Suprapubic skin (tissue), 4 donors: ENCODE measurements around the gene ZC4H2.

Source experiments
- CTCF ChIP-seq, 2 donors: fragments of 200-600 bp in 1 of 2; fragments of 450-650 bp in 1 of 2; sonication (generic) in 1 of 2; IDR thresholded peaks; one replicate each; pipeline ENCODE4 v1.5.1; 2016 to 2019; ENCODE audit warnings: antibody characterized with exemption in 2 of 2, mild to moderate bottlenecking in 1 of 2, moderate library complexity in 1 of 2
- EP300 ChIP-seq: sonication (generic); formaldehyde crosslinking; IDR thresholded peaks from one replicate; pipeline ENCODE4 v1.6.1; 2017; ENCODE audit warnings: antibody characterized with exemption
- POLR2AphosphoS5 ChIP-seq, 3 donors: sonication (generic); formaldehyde crosslinking; IDR thresholded peaks; one replicate each; pipeline ENCODE4 v1.6.1; 2017; ENCODE audit warnings: antibody characterized with exemption in 3 of 3

- TF ChIP-seq POLR2AphosphoS5 (IDR thresholded peaks at IDR 0.05) (no peak), CTCF (IDR thresholded peaks at IDR 0.05) (no peak), EP300 (no peak)
Measured at GRCh38 chrX:64994131-64994798, 18.0 kb upstream of the ZC4H2 start.
